Mesenchymal stem cell (in vitro differentiated cells and primary cell): ENCODE results near the gene MAFG.

Experiments
- DNase-seq: peaks from one replicate; pipeline ENCODE4 v3.0.0-alpha.2; 2013
- H2AFZ ChIP-seq: one replicate; pipeline ENCODE4 v1.6.1; 2013; ENCODE audit warnings: low read depth, mild to moderate bottlenecking, control low read depth, inconsistent platforms, low read length, moderate library complexity
- H2AK5ac ChIP-seq: 2 replicates; pipeline ENCODE4 v1.6.1; 2013; ENCODE audit warnings: low read length, moderate library complexity, mild to moderate bottlenecking, inconsistent platforms; ENCODE audit not compliant: severe bottlenecking
- H2BK120ac ChIP-seq: one replicate; pipeline ENCODE4 v1.6.1; 2013; ENCODE audit warnings: low read depth, mild to moderate bottlenecking, inconsistent platforms, low read length, moderate library complexity
- H2BK12ac ChIP-seq, 2 experiments: one replicate each; pipeline ENCODE4 v1.6.1; 2013; ENCODE audit warnings: inconsistent platforms in 2 of 2, low read length in 2 of 2, mild to moderate bottlenecking in 2 of 2, moderate library complexity in 2 of 2, control low read depth in 1 of 2
- H2BK15ac ChIP-seq: one replicate; pipeline ENCODE4 v1.6.1; 2013; ENCODE audit warnings: mild to moderate bottlenecking, low read depth, inconsistent platforms; ENCODE audit not compliant: poor library complexity, severe bottlenecking
- H2BK5ac ChIP-seq: 2 replicates; pipeline ENCODE4 v1.6.1; 2013; ENCODE audit warnings: low read depth, mild to moderate bottlenecking, low read length, control low read depth, inconsistent platforms; ENCODE audit not compliant: poor library complexity, severe bottlenecking
- H3K14ac ChIP-seq, 2 experiments: one replicate each; pipeline ENCODE4 v1.6.1; 2013; ENCODE audit warnings: inconsistent platforms in 2 of 2, low read length in 2 of 2, control low read depth in 1 of 2, mild to moderate bottlenecking in 1 of 2, moderate library complexity in 1 of 2
- H3K18ac ChIP-seq, 2 experiments: one replicate each; pipeline ENCODE4 v1.6.1; 2013; ENCODE audit warnings: inconsistent platforms in 2 of 2, low read length in 2 of 2, control low read depth in 1 of 2, low read depth in 1 of 2, mild to moderate bottlenecking in 1 of 2
- H3K23ac ChIP-seq, 2 experiments: one replicate each; pipeline ENCODE4 v1.6.1; 2013; ENCODE audit warnings: inconsistent platforms in 2 of 2, low read length in 2 of 2, mild to moderate bottlenecking in 2 of 2, moderate library complexity in 2 of 2, control low read depth in 1 of 2
- H3K27ac ChIP-seq: 2 replicates; pipeline ENCODE4 v1.5.1; 2013; ENCODE audit warnings: mild to moderate bottlenecking, moderate library complexity, low read length, control low read depth, inconsistent platforms; ENCODE audit not compliant: poor library complexity, severe bottlenecking
- H3K27me3 ChIP-seq, 2 experiments: 2 replicates each; pipeline versions ENCODE4 v1.6.1 to v1.7.0; 2013; ENCODE audit warnings: low read length in 2 of 2, mild to moderate bottlenecking in 2 of 2, moderate library complexity in 2 of 2, control low read depth in 1 of 2, inconsistent platforms in 1 of 2; ENCODE audit not compliant: control insufficient read depth in 1 of 2, insufficient read depth in 1 of 2
- H3K36me3 ChIP-seq, 2 experiments: 2 replicates each; pipeline versions ENCODE4 v1.6.1 to v1.7.0; 2013; ENCODE audit warnings: low read length in 2 of 2, control low read depth in 1 of 2, inconsistent platforms in 1 of 2, low read depth in 1 of 2, mild to moderate bottlenecking in 1 of 2; ENCODE audit not compliant: insufficient read depth in 2 of 2, control insufficient read depth in 1 of 2
- H3K4ac ChIP-seq, 2 experiments: one replicate each; pipeline ENCODE4 v1.6.1; 2013; ENCODE audit warnings: inconsistent platforms in 2 of 2, low read length in 2 of 2, mild to moderate bottlenecking in 2 of 2, moderate library complexity in 2 of 2, control low read depth in 1 of 2, low read depth in 1 of 2
- H3K4me1 ChIP-seq: 2 replicates; pipeline ENCODE4 v1.6.1; 2013; ENCODE audit warnings: low read depth, low read length, control low read depth; ENCODE audit not compliant: control insufficient read depth, insufficient read depth
- H3K4me2 ChIP-seq: 2 replicates; pipeline ENCODE4 v1.6.1; 2013; ENCODE audit warnings: low read length, mild to moderate bottlenecking, inconsistent platforms; ENCODE audit not compliant: poor library complexity, severe bottlenecking
- H3K4me3 ChIP-seq, 2 experiments: 2 replicates each; pipeline versions ENCODE4 v1.5.1 to v1.7.0; 2013; ENCODE audit warnings: low read length in 2 of 2, mild to moderate bottlenecking in 2 of 2, control low read depth in 1 of 2, low read depth in 1 of 2; ENCODE audit not compliant: insufficient read depth in 1 of 2
- H3K79me1 ChIP-seq: replicated peaks from 2 replicates; pipeline ENCODE4 v1.6.1; 2013; ENCODE audit warnings: mild to moderate bottlenecking, control low read depth, low read length, inconsistent platforms; ENCODE audit not compliant: poor library complexity, severe bottlenecking
- H3K9ac ChIP-seq: 2 replicates; pipeline ENCODE4 v1.7.0; 2013; ENCODE audit warnings: mild to moderate bottlenecking, low read length, moderate library complexity
- H3K9me3 ChIP-seq: 2 replicates; pipeline ENCODE4 v1.7.0; 2013; ENCODE audit warnings: mild to moderate bottlenecking, low read length; ENCODE audit not compliant: control insufficient read depth
- H4K8ac ChIP-seq: one replicate; pipeline ENCODE4 v1.6.1; 2013; ENCODE audit warnings: inconsistent platforms, mild to moderate bottlenecking, low read length, moderate library complexity
- H4K91ac ChIP-seq: one replicate; pipeline ENCODE4 v1.6.1; 2013; ENCODE audit warnings: mild to moderate bottlenecking, low read length, inconsistent platforms
- WGBS: methylation state at CpG from one replicate; pipeline ENCODE4 v1.1.7; 2013; ENCODE audit warnings: mixed read lengths; 5-methylcytosine and 5-hydroxymethylcytosine counted together

The MAFG gene

GRCh38 chr17:81924557-81925532 is 2.7 kb downstream of the MAFG start:
- Histone ChIP-seq H3K79me1 (peaks cover 10% of the 10 kb centered on the region), H2BK12ac (peak overlapping the region in 1 of 2 experiments; percentile 73), H3K4me2 (peak overlapping the region; percentile 20), H2AK5ac (peak overlapping the region; percentile 50), H2AFZ (no peak overlapping the region), H3K4me3 (no peak overlapping the region), H3K18ac (peak overlapping the region in 1 of 2 experiments; percentile 41), H4K91ac (peak overlapping the region; percentile 72), H3K23ac (peak overlapping the region in 1 of 2 experiments; percentile 94), H3K9ac (peak overlapping the region; percentile 75), H2BK5ac (no peak overlapping the region), H3K4me1 (peaks cover 72% of the 10 kb centered on the region), H3K27ac (peak overlapping the region; percentile 17), H3K4ac (no peak overlapping the region), H3K27me3 (no peaks in the 10 kb centered on the region), H3K9me3 (no peaks in the 10 kb centered on the region), H3K36me3 (peaks cover 30 to 36% of the 10 kb centered on the region in 2 experiments), H4K8ac (no peak overlapping the region), H2BK120ac (no peak overlapping the region), H2BK15ac (no peak overlapping the region), H3K14ac (peak overlapping the region in 1 of 2 experiments; percentile 85)
- 54% methylated on average over 19 of the region's 21 CpGs for WGBS
- no peak for DNase-seq

- Histone ChIP-seq H4K91ac (peak overlapping the region; percentile 58), H2BK5ac (peak overlapping the region; percentile 35), H3K9me3 (no peaks in the 10 kb centered on the region), H2BK12ac (peak overlapping the region; percentile 32 to 37), H3K79me1 (peaks cover 8% of the 10 kb centered on the region), H2AFZ (no peak overlapping the region), H3K36me3 (peaks cover 42 to 45% of the 10 kb centered on the region in 2 experiments), H3K4ac (peak overlapping the region; percentile 83 to 88), H3K4me3 (peak overlapping the region; percentile 11 to 70), H3K23ac (peak overlapping the region in 1 of 2 experiments; percentile 81), H2BK120ac (peak overlapping the region; percentile 51), H2BK15ac (peak overlapping the region; percentile 31), H3K9ac (peak overlapping the region; percentile 75), H3K4me1 (peaks cover 60% of the 10 kb centered on the region), H2AK5ac (peak overlapping the region; percentile 34), H3K14ac (peak overlapping the region in 1 of 2 experiments; percentile 27), H3K27ac (peak overlapping the region; percentile 82), H3K27me3 (no peaks in the 10 kb centered on the region), H4K8ac (peak overlapping the region; percentile 77), H3K4me2 (peak overlapping the region; percentile 71), H3K18ac (peak overlapping the region; percentile 69 to 89)
- WGBS: 16% methylated on average over 32 of the region's 32 CpGs
- peak; percentile 90 for DNase-seq
Measured at GRCh38 chr17:81923302-81924260, 4.0 kb downstream of the MAFG start.

- Histone ChIP-seq H3K4ac (peak overlapping the region in 1 of 2 experiments; percentile 71), H2BK12ac (peak overlapping the region in 1 of 2 experiments; percentile 92), H3K9ac (peak overlapping the region; percentile 75), H3K18ac (peak overlapping the region in 1 of 2 experiments; percentile 89), H4K8ac (no peak overlapping the region), H3K36me3 (peaks cover 42 to 46% of the 10 kb centered on the region in 2 experiments), H3K4me2 (peak overlapping the region; percentile 54), H3K79me1 (peaks cover 5% of the 10 kb centered on the region), H3K23ac (peak overlapping the region in 1 of 2 experiments; percentile 19), H3K9me3 (no peaks in the 10 kb centered on the region), H2BK120ac (no peak overlapping the region), H3K4me1 (peaks cover 54% of the 10 kb centered on the region), H3K27me3 (no peaks in the 10 kb centered on the region), H3K27ac (peak overlapping the region; percentile 47), H2BK15ac (no peak overlapping the region), H4K91ac (peak overlapping the region; percentile 36), H3K14ac (peak overlapping the region in 1 of 2 experiments; percentile 80), H2BK5ac (no peak overlapping the region), H2AK5ac (peak overlapping the region; percentile 24), H2AFZ (no peak overlapping the region), H3K4me3 (peak overlapping the region in 1 of 2 experiments; percentile 70)
- 91% methylated on average over 57 of the region's 58 CpGs for WGBS
- DNase-seq: no peak
Measured at GRCh38 chr17:81922566-81923301, 4.8 kb downstream of the MAFG start.
